ENCODE measurements around the gene MRPL42.

GRCh38 chr12:93565760-93566159 lies 98.4 kb downstream of the MRPL42 start:
- no peak for TF ChIP-seq CTCF (conservative IDR thresholded peaks at IDR 0.05; ENCODE audit: low read depth, low read length)
- no peak for TF ChIP-seq EZH2 (IDR thresholded peaks at IDR 0.05; ENCODE audit: low read length, unreplicated experiment)

All from PC-3 (cell line).